GM12878 (cell line): ENCODE measurements around the gene PTPRM. TPM values are rescaled to one million over a fixed set of nuclear protein-coding genes. Genes with fewer than 3 reads are reported as not detected.

ENCODE experiments used
- ATAC-seq: fragments of 200-7000 bp; cut with Tn5 transposase; 3 replicates; pipeline ENCODE4 v1.9.1; 2020; ENCODE audit warnings: mild to moderate bottlenecking, moderate library complexity
- BruUV-seq: library from RNA; stranded (reverse); fragments of 400-500 nt; replicated peaks from 2 replicates; lab custom pipeline; 2021; lab: Mats Ljungman, UMichigan
- CTCF ChIA-PET: fragments of 300-600 bp; sonication (Branson Sonifier 250); formaldehyde crosslinking; extraction: SDS; loops from one replicate; lab custom pipeline; 2021; ENCODE audit warnings: inconsistent platforms; lab: Yijun Ruan, JAX
- POLR2A ChIA-PET: fragments of 350-600 bp; formaldehyde crosslinking; extraction: SDS; loops from one replicate; lab custom pipeline; 2021; ENCODE audit warnings: inconsistent platforms; lab: Charles Lee
- RAD21 ChIA-PET: fragments of 300-600 bp; sonication (Branson Sonifier 250); formaldehyde crosslinking; loops from one replicate; lab custom pipeline; 2023; ENCODE audit warnings: antibody characterized with exemption; ENCODE audit not compliant: unreplicated experiment; lab: Charles Lee
- SMC1A ChIA-PET: fragments of 300-600 bp; sonication (Branson Sonifier 250); formaldehyde crosslinking; loops from one replicate; lab custom pipeline; 2023; ENCODE audit not compliant: unreplicated experiment, uncharacterized antibody; lab: Charles Lee
- DNase-seq: peaks from one replicate; pipeline ENCODE4 v3.0.0-alpha.2; 2011; ENCODE audit warnings: low read depth, low spot score
- FAIRE-seq: peaks from 3 replicates; lab custom pipeline; 2011; peaks lifted over from hg19 to GRCh38; lab: Jason Lieb, UNC
- H2AFZ ChIP-seq: 2 replicates; pipeline ENCODE4 v1.6.0; 2011; ENCODE audit warnings: low read depth, low read length, control low read depth; ENCODE audit not compliant: control insufficient read depth
- H3K27ac ChIP-seq: 2 replicates; pipeline ENCODE4 v1.5.1; 2011; ENCODE audit warnings: control low read depth; ENCODE audit not compliant: control insufficient read depth, insufficient read depth
- H3K27me3 ChIP-seq, 2 experiments: replicated peaks in 1 of 2; 2 replicates each; pipeline versions ENCODE4 v1.6.0 to v1.6.1; 2011; ENCODE audit warnings: low read length in 1 of 2; ENCODE audit not compliant: control insufficient read depth in 2 of 2, insufficient read depth in 2 of 2
- H3K36me3 ChIP-seq, 2 experiments: 2 replicates each; pipeline ENCODE4 v1.5.1; 2011; ENCODE audit warnings: low read length in 1 of 2; ENCODE audit not compliant: control insufficient read depth in 2 of 2, insufficient read depth in 2 of 2
- H3K4me1 ChIP-seq: 2 replicates; pipeline ENCODE4 v1.6.1; 2011; ENCODE audit warnings: mild to moderate bottlenecking, low read length, moderate library complexity, mixed read lengths; ENCODE audit not compliant: control insufficient read depth, insufficient read depth
- H3K4me2 ChIP-seq: 2 replicates; pipeline ENCODE4 v1.6.0; 2011; ENCODE audit warnings: control low read depth; ENCODE audit not compliant: control insufficient read depth, insufficient read depth
- H3K4me3 ChIP-seq: fragments of 200-600 bp; sonication (generic); 2 replicates; pipeline ENCODE4 v1.5.1; 2016
- H3K79me2 ChIP-seq: 2 replicates; pipeline ENCODE4 v1.6.0; 2011; ENCODE audit warnings: low read length; ENCODE audit not compliant: control insufficient read depth, insufficient read depth
- H3K9ac ChIP-seq: 2 replicates; pipeline ENCODE4 v1.8.0; 2011; ENCODE audit warnings: low read length, control low read depth, mixed read lengths; ENCODE audit not compliant: control insufficient read depth, insufficient read depth
- H3K9me3 ChIP-seq: replicated peaks from 3 replicates; pipeline ENCODE4 v1.5.1; 2011; ENCODE audit warnings: mild to moderate bottlenecking, low read length; ENCODE audit not compliant: control insufficient read depth, insufficient read depth
- H4K20me1 ChIP-seq: 2 replicates; pipeline ENCODE4 v1.6.0; 2011; ENCODE audit not compliant: control insufficient read depth, insufficient read depth
- ASH2L ChIP-seq: fragments of 300-600, 200-600 bp; sonication (generic); IDR thresholded peaks from 2 replicates; pipeline ENCODE4 v1.6.1; 2017; ENCODE audit warnings: low read depth, mild to moderate bottlenecking, borderline replicate concordance
- BCL11A ChIP-seq: IDR thresholded peaks from 2 replicates; pipeline ENCODE4 v1.6.1; 2011; ENCODE audit warnings: low read depth, low read length
- BMI1 ChIP-seq: fragments of 450-650 bp; IDR thresholded peaks from 2 replicates; pipeline ENCODE4 v1.6.1; 2016; ENCODE audit warnings: mild to moderate bottlenecking, moderate library complexity, borderline replicate concordance
- CREB1 ChIP-seq: IDR thresholded peaks from 2 replicates; pipeline ENCODE4 v1.6.1; 2012; ENCODE audit warnings: low read depth, mild to moderate bottlenecking, inconsistent platforms
- DPF2 ChIP-seq: fragments of 450-650 bp; IDR thresholded peaks from 2 replicates; pipeline ENCODE4 v1.6.1; 2017; ENCODE audit warnings: mild to moderate bottlenecking
- EP300 ChIP-seq, 2 experiments: fragments of 150-350 bp in 1 of 2; IDR thresholded peaks; 2 replicates each; pipeline ENCODE4 v1.6.1; 2011 to 2012; ENCODE audit warnings: low read depth in 2 of 2, low read length in 2 of 2, borderline replicate concordance in 1 of 2, improper control_type of control experiment in 1 of 2, inconsistent platforms in 1 of 2; ENCODE audit not compliant: control insufficient read depth in 1 of 2
- FOS ChIP-seq: IDR thresholded peaks from 3 replicates; pipeline ENCODE4 v1.6.1; 2011; ENCODE audit warnings: borderline replicate concordance; ENCODE audit not compliant: insufficient read length; ENCODE audit errors: extremely low read depth
- JUNB ChIP-seq: IDR thresholded peaks from 2 replicates; pipeline ENCODE4 v1.6.1; 2016; ENCODE audit warnings: antibody characterized with exemption, mild to moderate bottlenecking
- MTA3 ChIP-seq: IDR thresholded peaks from 2 replicates; pipeline ENCODE4 v1.6.1; 2012; ENCODE audit warnings: low read length, inconsistent platforms, borderline replicate concordance
- RBBP5 ChIP-seq: fragments of 200-600 bp; sonication (generic); conservative IDR thresholded peaks from 2 replicates; pipeline ENCODE4 v1.6.1; 2016
- RUNX3 ChIP-seq: IDR thresholded peaks from 2 replicates; pipeline ENCODE4 v1.6.1; 2012; ENCODE audit warnings: low read length, inconsistent platforms
- SMARCA5 ChIP-seq: fragments of 450-650 bp; IDR thresholded peaks from 2 replicates; pipeline ENCODE4 v1.6.1; 2017; ENCODE audit warnings: mild to moderate bottlenecking
- WGBS: methylation state at CpG from one replicate; pipeline ENCODE4 v1.1.6; 2016; ENCODE audit warnings: low lambda C conversion rate; ENCODE audit not compliant: insufficient replicate concordance, insufficient coverage; ENCODE audit errors: missing lambda C conversion rate; 5-methylcytosine and 5-hydroxymethylcytosine counted together
- in situ Hi-C: fragments of 300-500 bp; cut with MboI; formaldehyde crosslinking; loops from 9 replicates; pipeline ENCODE4 v1.14.3; 2018; ENCODE audit warnings: mixed read lengths
- intact Hi-C: fragments of 100-400 bp; cut with micrococcal nuclease; formaldehyde crosslinking; loops from one replicate; pipeline ENCODE4 v1.14.2; 2022; ENCODE audit not compliant: unreplicated experiment
- polyA plus RNA-seq, 11 experiments: library from polyadenylated mRNA; depleted of rRNA in 4 of 11; unstranded in 6 of 11; stranded (reverse) in 5 of 11; fragments of >200 nt; fragmentation: Nextera tagmentation in 4 of 11; fragmentation: Illumina TruSeq in 1 of 11; extraction: Ambion mirVana in 4 of 11; extraction: Trizol in 1 of 11; gene quantifications; 1 replicate in 1 of 11; 2 replicates in 10 of 11; pipeline versions ENCODE4 v1.2.1 to v1.2.3, GENCODE V29; 2011 to 2016; ENCODE audit warnings: inconsistent platforms in 2 of 11, missing spikeins in 2 of 11, low read depth in 1 of 11
- total RNA-seq, 4 experiments: library from RNA; depleted of rRNA in 3 of 4; stranded (reverse); fragments of >200 nt in 3 of 4; fragmentation: Illumina TruSeq in 1 of 4; extraction: Trizol in 1 of 4; gene quantifications; 2 replicates each; pipeline versions ENCODE4 v1.2.1 to v1.2.3, GENCODE V29; 2013 to 2021

The PTPRM gene
- total and polyA plus RNA-seq, 10 of the 15 experiments (the other 5 are each of a cell fraction or from before 2014, with no cell fraction given): 0.07 to 22.6 (median 0.60) TPM

- TF ChIP-seq ASH2L (no peak), JUNB (no peak), CREB1 (no peak), EP300 (IDR thresholded peaks at IDR 0.05; ENCODE audit: borderline replicate concordance in 1 of 2, control insufficient read depth in 1 of 2, low read depth in 2 of 2, low read length in 2 of 2) (no peak), BCL11A (no peak)
Observed at GRCh38 chr18:7813131-7813530, 246.0 kb downstream of the PTPRM start (continued).

DNA sequence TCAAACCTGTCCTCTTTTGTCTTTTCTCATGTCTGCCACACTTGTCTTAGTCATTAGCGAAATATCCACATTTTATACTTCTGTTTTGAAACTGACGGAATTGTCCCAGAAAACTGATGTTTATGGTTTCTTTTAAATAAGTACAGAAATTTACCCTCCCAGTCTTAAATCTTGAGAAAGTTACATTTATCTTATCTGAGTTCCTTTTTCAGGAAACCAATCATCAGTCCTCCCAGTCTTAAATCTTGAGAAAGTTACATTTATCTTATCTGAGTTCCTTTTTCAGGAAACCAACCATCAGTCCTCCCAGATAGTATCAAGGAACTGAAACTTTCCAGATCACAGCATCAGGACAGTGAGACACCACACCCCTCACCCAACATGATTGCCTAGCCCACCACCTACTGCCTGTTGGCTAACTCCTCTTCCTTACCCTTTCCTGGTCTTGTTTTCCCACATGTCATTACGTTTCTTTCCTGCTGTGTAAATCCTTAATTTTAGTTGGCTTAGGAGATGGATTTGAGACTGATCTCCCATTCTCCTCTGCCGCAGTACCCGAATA, 247.7 kb downstream of the PTPRM start:
- no peak overlapping the region for H3K4me2 ChIP-seq
- ChIA-PET SMC1A (no interaction called here), RAD21 (no interaction called here), CTCF (no interaction called here), POLR2A (no interaction called here)
- ATAC-seq: no peak
- no peak for DNase-seq
- no peaks in the 10 kb centered on the region for H3K27me3 ChIP-seq
- no peaks in the 10 kb centered on the region for H3K79me2 ChIP-seq
- H3K9me3 ChIP-seq: no peaks in the 10 kb centered on the region; the same call in 2 of the 3 replicates
- intact Hi-C loops (no loop called here), in situ Hi-C loops (no loop called here)
- no peak overlapping the region for H3K27ac ChIP-seq
- H3K36me3 ChIP-seq: no peaks in the 10 kb centered on the region
- no peak for TF ChIP-seq RBBP5
- TF ChIP-seq JUNB: no peak
- TF ChIP-seq DPF2: no peak
- TF ChIP-seq MTA3: no peak
- TF ChIP-seq SMARCA5: no peak
- no peak for TF ChIP-seq RUNX3
- TF ChIP-seq BMI1: no peak
- no peak for TF ChIP-seq FOS
- TF ChIP-seq EP300 (IDR thresholded peaks at IDR 0.05; ENCODE audit: borderline replicate concordance in 1 of 2, control insufficient read depth in 1 of 2, low read depth in 2 of 2, low read length in 2 of 2): no peak
- BruUV-seq: no TSS peak
- H3K9ac ChIP-seq: no peak overlapping the region
- WGBS: 30% methylated on average over 5 of the region's 5 CpGs
- no peaks in the 10 kb centered on the region for H3K4me1 ChIP-seq
- no peak overlapping the region for H2AFZ ChIP-seq
- H4K20me1 ChIP-seq: no peaks in the 10 kb centered on the region
- no peak overlapping the region for H3K4me3 ChIP-seq
- FAIRE-seq: no peak
